GM13977 (cell line): Measurements from ENCODE around the gene UGT2A2.

Source experiments
- DNase-seq: peaks from one replicate; pipeline ENCODE4 v3.0.0; 2012; ENCODE audit warnings: low spot score
- in situ Hi-C: fragments of 300-500 bp; cut with MboI; formaldehyde crosslinking; loops from one replicate; pipeline ENCODE4 v1.12.0; 2022; ENCODE audit warnings: low sequenced_read_pairs, low pct_unique_long_range_greater_than_20kb, mixed read lengths, inconsistent platforms; ENCODE audit not compliant: unreplicated experiment
- TF ChIP-seq, protein P1 (sequence below): IDR thresholded peaks from 2 replicates; pipeline ENCODE4 v1.5.1; 2012; ENCODE audit warnings: mild to moderate bottlenecking, control low read depth; ENCODE audit not compliant: insufficient read depth; ENCODE audit errors: extremely low read depth, missing control alignments

UGT2A2 gene

DNA sequence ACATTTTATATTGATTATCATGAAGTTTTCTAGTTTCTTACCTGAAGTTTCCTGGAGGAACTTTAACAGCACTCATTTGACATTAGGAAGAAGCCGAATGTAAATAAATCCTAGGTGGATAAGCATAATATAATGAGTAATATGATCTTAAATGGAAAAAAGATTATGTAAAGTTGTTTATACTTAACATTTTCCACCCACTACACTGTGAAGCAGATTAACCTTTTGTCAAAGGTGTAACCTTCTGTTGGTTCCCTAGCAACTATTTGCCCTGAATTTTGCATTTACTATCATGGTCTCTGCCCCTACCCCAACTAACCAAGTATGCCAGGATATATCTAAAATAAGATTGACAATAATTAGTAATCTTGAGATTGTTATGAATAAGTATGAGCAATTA, 13.7 kb upstream of the UGT2A2 start, which contains the start of gene UGT2A1:
Gene UGT2A1 (minus strand): TSS at position 101 of the 400 bp plus-strand sequence. CDS start 5,603 bp downstream, outside the sequence.
- TF ChIP-seq, protein P1, sequence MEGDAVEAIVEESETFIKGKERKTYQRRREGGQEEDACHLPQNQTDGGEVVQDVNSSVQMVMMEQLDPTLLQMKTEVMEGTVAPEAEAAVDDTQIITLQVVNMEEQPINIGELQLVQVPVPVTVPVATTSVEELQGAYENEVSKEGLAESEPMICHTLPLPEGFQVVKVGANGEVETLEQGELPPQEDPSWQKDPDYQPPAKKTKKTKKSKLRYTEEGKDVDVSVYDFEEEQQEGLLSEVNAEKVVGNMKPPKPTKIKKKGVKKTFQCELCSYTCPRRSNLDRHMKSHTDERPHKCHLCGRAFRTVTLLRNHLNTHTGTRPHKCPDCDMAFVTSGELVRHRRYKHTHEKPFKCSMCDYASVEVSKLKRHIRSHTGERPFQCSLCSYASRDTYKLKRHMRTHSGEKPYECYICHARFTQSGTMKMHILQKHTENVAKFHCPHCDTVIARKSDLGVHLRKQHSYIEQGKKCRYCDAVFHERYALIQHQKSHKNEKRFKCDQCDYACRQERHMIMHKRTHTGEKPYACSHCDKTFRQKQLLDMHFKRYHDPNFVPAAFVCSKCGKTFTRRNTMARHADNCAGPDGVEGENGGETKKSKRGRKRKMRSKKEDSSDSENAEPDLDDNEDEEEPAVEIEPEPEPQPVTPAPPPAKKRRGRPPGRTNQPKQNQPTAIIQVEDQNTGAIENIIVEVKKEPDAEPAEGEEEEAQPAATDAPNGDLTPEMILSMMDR = no peak

DNA sequence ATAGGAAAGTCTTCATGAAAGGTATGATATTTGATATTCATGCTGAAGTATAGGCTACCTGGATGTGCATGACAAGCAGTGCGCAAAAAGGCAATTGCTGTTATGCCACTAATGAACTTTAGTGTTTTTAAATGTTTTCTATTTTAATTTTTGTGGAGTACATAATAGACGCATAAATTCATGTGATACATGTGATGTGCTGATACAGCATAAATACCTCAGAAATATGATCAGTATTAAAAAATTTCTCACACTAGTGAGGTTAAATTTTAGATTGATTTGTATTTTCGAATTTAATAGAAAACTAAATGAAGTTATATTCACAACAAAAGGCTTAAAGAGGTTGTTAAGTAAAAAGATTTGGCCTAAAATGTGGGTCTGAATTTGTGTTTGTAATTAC, 11.4 kb upstream of the UGT2A2 start:
- no peak for DNase-seq
- TF ChIP-seq, protein P1 = no peak
- in situ Hi-C loops = no loop called here

More for the DNA sequence above, 13.7 kb upstream of the UGT2A2 start, which contains the start of gene UGT2A1:
- in situ Hi-C loops = no loop called here
- DNase-seq = no peak

DNA sequence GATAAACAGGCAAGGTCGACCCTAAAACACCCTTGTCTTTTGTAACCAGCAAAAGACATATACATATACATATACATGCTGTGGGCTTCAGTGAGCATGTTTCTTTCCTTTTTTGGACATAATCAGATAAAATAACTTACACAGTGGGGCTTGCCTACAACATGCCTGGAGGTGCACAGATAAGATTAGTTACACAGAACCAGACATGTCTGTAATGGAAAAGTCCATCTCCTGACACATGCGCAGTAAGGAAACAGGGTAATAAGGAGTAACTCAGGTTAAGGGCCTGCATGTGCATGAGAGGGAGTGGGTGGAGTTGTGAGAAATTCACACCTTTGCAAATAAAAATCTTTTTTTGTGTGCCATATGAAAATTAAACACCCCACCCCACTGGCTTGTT, 10.2 kb upstream of the UGT2A2 start:
- in situ Hi-C loops = no loop called here
- no peak for DNase-seq
- TF ChIP-seq, protein P1 = no peak

DNA sequence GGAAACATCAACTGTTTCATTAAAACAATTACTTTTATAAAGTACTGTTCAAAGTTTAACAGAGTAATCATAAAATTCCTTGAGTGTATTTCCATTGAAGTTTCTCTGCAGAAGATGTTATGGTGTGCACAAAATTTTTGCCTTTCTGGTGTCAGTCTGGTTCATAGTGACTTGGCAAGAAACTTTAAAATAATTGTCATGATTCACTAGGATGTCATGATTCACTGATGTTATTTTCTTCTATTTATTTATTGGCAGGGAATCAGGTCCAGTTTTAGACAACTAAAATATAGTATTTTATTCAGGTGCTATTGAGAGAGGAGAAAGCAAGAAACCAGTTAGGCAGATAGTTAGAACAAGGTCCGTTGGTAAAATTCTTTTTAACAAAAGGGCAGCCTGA, 9.8 kb upstream of the UGT2A2 start:
- TF ChIP-seq, protein P1 = no peak
- in situ Hi-C loops = no loop called here
- DNase-seq = no peak

DNA sequence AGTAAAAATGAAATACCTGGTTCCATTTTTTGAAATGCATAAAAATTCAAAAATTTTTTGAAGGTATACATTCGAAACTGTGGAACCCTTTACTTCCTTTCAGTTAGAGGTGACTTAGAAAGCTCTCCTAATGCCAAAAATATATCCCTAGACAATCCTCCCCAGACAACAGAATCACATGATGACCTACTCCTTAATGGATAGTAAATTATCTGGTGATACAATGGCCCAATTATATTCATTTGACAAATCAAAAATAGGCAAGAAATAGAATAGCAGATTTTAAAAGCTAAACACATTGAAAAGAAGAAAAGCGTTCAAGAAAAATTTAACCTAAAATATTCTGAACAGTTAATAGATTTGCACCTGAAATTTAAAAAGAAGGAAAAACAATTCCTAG, 3.5 kb upstream of the UGT2A2 start:
- in situ Hi-C loops = no loop called here
- TF ChIP-seq, protein P1 = no peak
- DNase-seq = no peak

DNA sequence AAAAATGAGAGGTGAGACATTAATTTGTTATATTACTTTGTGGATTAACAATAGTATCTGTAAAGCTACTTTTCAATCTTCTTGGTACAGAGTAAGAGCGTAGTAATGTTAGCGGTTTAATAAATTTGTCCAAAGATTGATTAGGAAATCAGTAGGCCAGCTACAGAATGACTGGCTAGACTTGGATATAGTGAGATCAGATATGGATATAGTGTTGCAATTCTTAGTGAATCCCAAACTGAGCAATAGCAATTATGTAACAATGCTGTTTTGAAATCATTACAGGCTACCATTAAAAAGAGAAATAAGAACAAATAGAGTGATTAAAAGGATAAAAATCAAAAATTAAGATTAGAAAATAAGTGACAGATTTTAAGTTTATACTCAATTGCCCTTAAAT, 847 bp upstream of the UGT2A2 start:
- no peak for DNase-seq
- TF ChIP-seq, protein P1 = no peak
- in situ Hi-C loops = no loop called here
